Keratinocyte (primary cell): ENCODE measurements around the gene UBLCP1.

Source experiments
- CTCF ChIP-seq, 3 experiments: IDR thresholded peaks in 1 of 3; conservative IDR thresholded peaks in 1 of 3; optimal IDR thresholded peaks in 1 of 3; 2 replicates in 2 of 3; 3 replicates in 1 of 3; pipeline versions ENCODE3 to v1.5.1; 2011; ENCODE audit warnings: low read length in 3 of 3, mild to moderate bottlenecking in 3 of 3, moderate library complexity in 2 of 3, control low read depth in 1 of 3, inconsistent platforms in 1 of 3; ENCODE audit not compliant: insufficient read depth in 2 of 3; ENCODE audit errors: extremely low read depth in 1 of 3
- EZH2 ChIP-seq: IDR thresholded peaks from one replicate; pipeline ENCODE4 v1.6.1; 2012; ENCODE audit warnings: inconsistent platforms, mild to moderate bottlenecking, low read length, moderate library complexity

DNA sequence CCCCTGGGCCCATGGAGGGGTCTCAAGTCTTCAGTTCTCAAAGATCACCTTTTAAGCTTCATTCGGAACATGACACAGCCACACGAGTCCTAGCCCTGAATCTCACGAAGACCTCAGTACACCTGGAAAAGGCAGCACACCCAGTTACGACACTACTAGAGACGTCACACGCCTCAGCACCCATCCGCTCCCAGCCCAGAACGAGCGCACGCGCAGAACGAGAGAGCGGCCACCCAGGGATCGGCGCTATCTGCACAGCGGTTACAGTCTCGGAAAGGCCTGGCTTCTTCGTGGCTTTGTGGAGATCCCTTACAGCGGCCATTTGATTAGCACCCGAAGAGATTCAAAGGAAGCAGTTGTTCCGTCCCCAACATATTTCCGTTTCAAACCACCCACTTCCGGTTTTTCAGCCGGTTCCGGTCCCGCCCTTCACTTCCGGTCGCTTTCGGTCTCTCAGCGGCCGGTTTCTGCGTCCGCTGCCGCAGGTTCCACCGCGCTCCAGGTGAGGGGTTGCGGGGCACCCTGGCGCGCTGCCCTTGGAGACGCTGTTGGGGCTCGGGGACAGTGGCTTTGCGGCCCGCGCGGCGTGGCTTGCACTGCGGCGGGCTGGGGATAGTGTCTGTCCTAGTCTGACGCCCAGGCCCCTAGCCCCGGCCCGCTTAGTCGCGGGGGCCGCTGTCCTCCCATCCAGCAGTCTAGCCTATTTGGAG, at the start of gene UBLCP1:
- TF ChIP-seq CTCF (optimal IDR thresholded peaks at IDR 0.05 in 1 of 3, IDR thresholded peaks at IDR 0.05 in 1 of 3, conservative IDR thresholded peaks at IDR 0.05 in 1 of 3; ENCODE audit: extremely low read depth in 1 of 3, insufficient read depth in 2 of 3, low read length in 3 of 3) (no peak), EZH2 (no peak)
